K562 (cell line): ENCODE measurements around the gene ARL14EP. TPM values are rescaled to one million over a fixed set of nuclear protein-coding genes. Genes with fewer than 3 reads are reported as not detected.

Experiments used
- ATAC-seq: fragments of 200-7000 bp; cut with Tn5 transposase; 3 replicates; pipeline ENCODE4 v1.9.1; 2020; ENCODE audit warnings: moderate library complexity
- BruUV-seq: library from RNA; stranded (reverse); fragments of 400-500 nt; replicated peaks from 2 replicates; lab custom pipeline; 2021; lab: Mats Ljungman, UMichigan
- CTCF ChIA-PET: fragments of 300-600 bp; formaldehyde crosslinking; extraction: SDS; loops from one replicate; lab custom pipeline; 2021; ENCODE audit warnings: low intra/inter-chr PET ratio; lab: Yijun Ruan, JAX
- POLR2A ChIA-PET: fragments of 300-600, 350-650 bp; sonication (Branson Sonifier 250); formaldehyde crosslinking; extraction: SDS; loops from one replicate; lab custom pipeline; 2021; ENCODE audit warnings: antibody characterized with exemption, inconsistent platforms; lab: Yijun Ruan, JAX
- DNase-seq, 4 experiments: peaks; one replicate each; pipeline versions ENCODE4 v3.0.0 to v3.0.0-alpha.2; 2011 to 2018; ENCODE audit warnings: low spot score in 3 of 4, mixed read lengths in 3 of 4; ENCODE audit errors: extremely low read depth in 1 of 4
- FAIRE-seq: peaks from 2 replicates; lab custom pipeline; 2011; peaks lifted over from hg19 to GRCh38; lab: Jason Lieb, UNC
- H2AFZ ChIP-seq: 2 replicates; pipeline ENCODE4 v1.6.0; 2011; ENCODE audit warnings: low read depth, low read length, control low read depth, inconsistent platforms
- H3K27ac ChIP-seq: fragments of 200-600 bp; 3 replicates; pipeline ENCODE4 v1.8.0; 2011; ENCODE audit warnings: low read depth, mild to moderate bottlenecking, control low read depth, inconsistent platforms, low read length, moderate library complexity, mixed read lengths; ENCODE audit errors: extremely low read depth
- H3K27me3 ChIP-seq, 2 experiments: fragments of 300-600 bp in 1 of 2; 2 replicates in 1 of 2; 3 replicates in 1 of 2; pipeline versions ENCODE4 v1.6.0 to v1.8.0; 2011; ENCODE audit warnings: inconsistent platforms in 2 of 2, low read length in 2 of 2, mild to moderate bottlenecking in 1 of 2, mixed read lengths in 1 of 2, moderate library complexity in 1 of 2; ENCODE audit not compliant: control insufficient read depth in 2 of 2, insufficient read depth in 2 of 2
- H3K36me3 ChIP-seq: fragments of 300-600 bp; 3 replicates; pipeline ENCODE4 v1.8.0; 2011; ENCODE audit warnings: mild to moderate bottlenecking, low read length, inconsistent platforms; ENCODE audit not compliant: control insufficient read depth, insufficient read depth
- H3K4me1 ChIP-seq, 2 experiments: fragments of 200-600 bp in 1 of 2; replicated peaks in 1 of 2; 2 replicates in 1 of 2; 3 replicates in 1 of 2; pipeline versions ENCODE4 v1.5.1 to v1.8.0; 2011; ENCODE audit warnings: inconsistent platforms in 2 of 2, low read length in 2 of 2, mild to moderate bottlenecking in 1 of 2, mixed read lengths in 1 of 2, moderate library complexity in 1 of 2; ENCODE audit not compliant: control insufficient read depth in 2 of 2, insufficient read depth in 2 of 2
- H3K4me2 ChIP-seq: 2 replicates; pipeline ENCODE4 v1.6.1; 2011; ENCODE audit warnings: low read length, control low read depth, inconsistent platforms, mixed read lengths; ENCODE audit not compliant: insufficient read depth
- H3K4me3 ChIP-seq: fragments of 200-600 bp; sonication (generic), shearing (Covaris generic); 2 replicates; pipeline ENCODE4 v1.5.1; 2016; ENCODE audit warnings: control low read depth, inconsistent platforms
- H3K79me2 ChIP-seq: fragments of 200-600 bp; 3 replicates; pipeline ENCODE4 v1.8.0; 2011; ENCODE audit warnings: low read length, inconsistent platforms; ENCODE audit not compliant: control insufficient read depth, insufficient read depth
- H3K9ac ChIP-seq, 2 experiments: 2 replicates each; pipeline versions ENCODE4 v1.6.0 to v1.6.1; 2011; ENCODE audit warnings: low read depth in 2 of 2, low read length in 2 of 2, control low read depth in 1 of 2, inconsistent platforms in 1 of 2, mild to moderate bottlenecking in 1 of 2, mixed read lengths in 1 of 2; ENCODE audit not compliant: insufficient read depth in 1 of 2
- H3K9me1 ChIP-seq: one replicate; pipeline ENCODE4 v1.6.0; 2011; ENCODE audit warnings: inconsistent platforms, mild to moderate bottlenecking, low read length, moderate library complexity; ENCODE audit not compliant: control insufficient read depth, insufficient read depth
- H3K9me3 ChIP-seq: replicated peaks from 2 replicates; pipeline ENCODE4 v1.5.1; 2011; ENCODE audit warnings: low read depth, low read length, inconsistent platforms; ENCODE audit not compliant: control insufficient read depth, insufficient read depth
- H4K20me1 ChIP-seq: replicated peaks from 2 replicates; pipeline ENCODE4 v1.6.1; 2011; ENCODE audit warnings: low read length, inconsistent platforms, mixed read lengths; ENCODE audit not compliant: control insufficient read depth, insufficient read depth
- C11orf30 ChIP-seq: fragments of 450-650 bp; IDR thresholded peaks from 2 replicates; pipeline ENCODE4 v1.6.1; 2016; ENCODE audit warnings: low read depth, mild to moderate bottlenecking
- HDAC1 ChIP-seq, 2 experiments: fragments of 450-650 bp; IDR thresholded peaks; 2 replicates each; pipeline ENCODE4 v1.6.1; 2016 to 2017; ENCODE audit warnings: inconsistent platforms in 1 of 2, mild to moderate bottlenecking in 1 of 2, moderate library complexity in 1 of 2
- ZBTB40 ChIP-seq, 2 experiments: fragments of 450-650 bp in 1 of 2; sonication (generic) in 1 of 2; formaldehyde crosslinking in 1 of 2; IDR thresholded peaks; 2 replicates each; pipeline versions ENCODE4 v1.7.1 to v1.9.0; 2016 to 2022; ENCODE audit warnings: inconsistent platforms in 1 of 2, mild to moderate bottlenecking in 1 of 2, missing genetic modification reagents in 1 of 2
- ZNF316 ChIP-seq: fragments of 450-650 bp; IDR thresholded peaks from 2 replicates; pipeline ENCODE4 v1.6.1; 2016
- WGBS: fragments of 100-300 bp; shearing (Covaris generic); methylation state at CpG from one replicate; pipeline ENCODE4 v1.1.6; 2016; ENCODE audit warnings: low coverage, mixed read lengths; ENCODE audit not compliant: insufficient coverage; ENCODE audit errors: missing lambda C conversion rate; 5-methylcytosine and 5-hydroxymethylcytosine counted together
- in situ Hi-C: fragments of 300-500 bp; cut with MboI; formaldehyde crosslinking; loops from 4 replicates; pipeline ENCODE4 v1.15.0; 2018; ENCODE audit warnings: inconsistent platforms, mixed read lengths
- intact Hi-C: fragments of 100-400 bp; cut with micrococcal nuclease; formaldehyde crosslinking; loops from 2 replicates; pipeline ENCODE4 v1.14.2; 2022
- polyA plus RNA-seq, 8 experiments: library from polyadenylated mRNA; depleted of rRNA in 4 of 8; stranded (reverse) in 5 of 8; unstranded in 3 of 8; fragments of >200 nt; fragmentation: Nextera tagmentation in 2 of 8; fragmentation: Illumina TruSeq in 1 of 8; extraction: Ambion mirVana in 2 of 8; extraction: Trizol in 1 of 8; gene quantifications; 2 replicates each; pipeline versions ENCODE4 v1.2.1 to v1.2.3, GENCODE V29; 2011 to 2014; ENCODE audit warnings: inconsistent platforms in 1 of 8, missing spikeins in 1 of 8
- total RNA-seq, 7 experiments: library from RNA; depleted of rRNA in 6 of 7; stranded (reverse); fragments of >200 nt in 6 of 7; fragmentation: Illumina TruSeq in 2 of 7; extraction: Trizol in 2 of 7; gene quantifications; 2 replicates each; pipeline versions ENCODE4 v1.2.1 to v1.2.3, GENCODE V29; 2011 to 2021; ENCODE audit warnings: low replicate concordance in 1 of 7

Gene ARL14EP
- total and polyA plus RNA-seq, 9 of the 15 experiments (the other 6 are each of a cell fraction or from before 2014, with no cell fraction given), result 11.4 to 42.7 (median 25.9) TPM

GRCh38 chr11:30282289-30282631, 40.6 kb upstream of the ARL14EP start:
- TF ChIP-seq HDAC1 (IDR thresholded peaks at IDR 0.05) (no peak), ZNF316 (no peak)
- Histone ChIP-seq H3K27me3 (no peaks in the 10 kb centered on the region), H3K4me3 (no peak overlapping the region), H3K9me1 (no peaks in the 10 kb centered on the region), H4K20me1 (no peaks in the 10 kb centered on the region), H3K36me3 (no peaks in the 10 kb centered on the region), H3K79me2 (no peaks in the 10 kb centered on the region), H3K4me1 (no peaks in the 10 kb centered on the region), H3K9me3 (no peaks in the 10 kb centered on the region; the same call in 1 of the 2 replicates), H3K9ac (no peak overlapping the region), H3K4me2 (no peak overlapping the region), H3K27ac (no peak overlapping the region), H2AFZ (no peak overlapping the region)
- intact Hi-C loops, result no loop called here
- 3% methylated on average over 3 of the region's 3 CpGs for WGBS
- FAIRE-seq (no peak), ATAC-seq (no peak), DNase-seq (no peak)
- in situ Hi-C loops, result no loop called here
- no TSS peak for BruUV-seq
- ChIA-PET CTCF (no interaction called here), POLR2A (no interaction called here)

GRCh38 chr11:30284836-30285235, 38.1 kb upstream of the ARL14EP start:
- ATAC-seq (no peak), FAIRE-seq (no peak), DNase-seq (no peak)
- peak; percentile 54; the same call in 1 of the 2 replicates for TF ChIP-seq ZBTB40 (IDR thresholded peaks at IDR 0.05)
- TF ChIP-seq ZBTB40 (CRISPR knock-in tag; IDR thresholded peaks at IDR 0.05), result no peak
- no peak for TF ChIP-seq C11orf30
- Histone ChIP-seq H3K27me3 (no peaks in the 10 kb centered on the region), H2AFZ (no peak overlapping the region), H3K4me1 (no peaks in the 10 kb centered on the region), H3K79me2 (no peaks in the 10 kb centered on the region), H3K9ac (no peak overlapping the region), H3K36me3 (no peaks in the 10 kb centered on the region), H3K27ac (no peak overlapping the region), H3K9me3 (no peaks in the 10 kb centered on the region; the same call in 1 of the 2 replicates), H3K4me2 (no peak overlapping the region), H3K4me3 (no peak overlapping the region), H4K20me1 (no peaks in the 10 kb centered on the region), H3K9me1 (no peaks in the 10 kb centered on the region)
- 0% methylated on average over 3 of the region's 3 CpGs for WGBS
- no TSS peak for BruUV-seq
- ChIA-PET CTCF (no interaction called here), POLR2A (no interaction called here)
- intact Hi-C loops (no loop called here), in situ Hi-C loops (no loop called here)
